Body of pancreas (tissue), 4 donors: Measurements from ENCODE around the gene RHOBTB1.

ENCODE experiments used
- POLR2A ChIP-seq, 3 donors: fragments of 450-650 bp; IDR thresholded peaks; one replicate each; pipeline ENCODE4 v1.6.1; 2016; ENCODE audit warnings: antibody characterized with exemption in 3 of 3, mild to moderate bottlenecking in 2 of 3
- TF ChIP-seq, protein P1 (sequence below), 7 experiments: fragments of 450-650 bp in 4 of 7; fragments of 200-600 bp in 3 of 7; sonication (generic) in 3 of 7; IDR thresholded peaks; one replicate each; pipeline ENCODE4 v1.5.1; 2016 to 2019; ENCODE audit warnings: antibody characterized with exemption in 7 of 7

DNA sequence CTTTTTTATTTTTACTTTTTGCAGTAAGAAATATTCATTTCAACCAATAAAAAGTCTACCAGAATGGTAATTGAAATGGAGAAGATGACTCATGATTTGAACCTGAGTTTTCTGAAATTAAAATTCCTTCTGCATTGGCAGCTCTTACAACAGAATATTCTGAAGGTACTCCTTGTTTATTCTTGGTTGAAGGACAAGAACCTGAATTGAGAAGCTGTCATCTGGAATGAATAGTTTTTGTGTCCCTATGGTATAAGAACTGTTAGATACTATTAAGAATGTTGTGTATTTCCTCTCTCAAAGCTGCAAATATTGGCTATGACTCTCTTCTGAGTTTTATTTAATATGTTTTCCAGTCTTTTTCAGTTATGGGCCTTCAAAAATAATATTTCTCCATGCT lies 109.6 kb downstream of the RHOBTB1 start:
- TF ChIP-seq, protein P1, sequence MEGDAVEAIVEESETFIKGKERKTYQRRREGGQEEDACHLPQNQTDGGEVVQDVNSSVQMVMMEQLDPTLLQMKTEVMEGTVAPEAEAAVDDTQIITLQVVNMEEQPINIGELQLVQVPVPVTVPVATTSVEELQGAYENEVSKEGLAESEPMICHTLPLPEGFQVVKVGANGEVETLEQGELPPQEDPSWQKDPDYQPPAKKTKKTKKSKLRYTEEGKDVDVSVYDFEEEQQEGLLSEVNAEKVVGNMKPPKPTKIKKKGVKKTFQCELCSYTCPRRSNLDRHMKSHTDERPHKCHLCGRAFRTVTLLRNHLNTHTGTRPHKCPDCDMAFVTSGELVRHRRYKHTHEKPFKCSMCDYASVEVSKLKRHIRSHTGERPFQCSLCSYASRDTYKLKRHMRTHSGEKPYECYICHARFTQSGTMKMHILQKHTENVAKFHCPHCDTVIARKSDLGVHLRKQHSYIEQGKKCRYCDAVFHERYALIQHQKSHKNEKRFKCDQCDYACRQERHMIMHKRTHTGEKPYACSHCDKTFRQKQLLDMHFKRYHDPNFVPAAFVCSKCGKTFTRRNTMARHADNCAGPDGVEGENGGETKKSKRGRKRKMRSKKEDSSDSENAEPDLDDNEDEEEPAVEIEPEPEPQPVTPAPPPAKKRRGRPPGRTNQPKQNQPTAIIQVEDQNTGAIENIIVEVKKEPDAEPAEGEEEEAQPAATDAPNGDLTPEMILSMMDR (IDR thresholded peaks at IDR 0.05) = no peak
- no peak for TF ChIP-seq POLR2A (IDR thresholded peaks at IDR 0.05)
